Measurements from ENCODE around the gene LZIC. TPM values are rescaled to one million over a fixed set of nuclear protein-coding genes. Genes with fewer than 3 reads are reported as not detected.

The LZIC gene
- total and polyA plus RNA-seq, 9 of the 15 experiments (the other 6 are each of a cell fraction or from before 2014, with no cell fraction given) = 32.9 to 109 (median 61.7) TPM

DNA sequence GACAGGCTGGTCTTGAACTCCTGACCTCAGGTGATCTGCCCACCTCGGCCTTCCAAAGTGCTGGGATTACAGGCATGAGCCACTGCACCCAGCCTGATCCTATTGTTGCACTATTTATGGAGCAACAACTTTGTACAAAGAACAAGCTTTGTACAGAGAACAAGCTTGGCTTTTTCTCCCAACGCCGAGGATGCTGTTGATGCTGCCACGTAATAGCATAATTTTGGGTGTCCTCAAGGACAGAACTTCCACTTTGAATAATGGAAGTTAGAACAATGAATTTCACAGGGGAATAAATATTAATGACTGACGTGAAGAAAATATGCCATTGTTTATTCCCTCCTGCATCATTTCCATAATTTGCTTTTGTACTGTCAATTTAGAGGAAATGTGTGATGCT is 41.1 kb upstream of the LZIC start:
- no peaks in the 10 kb centered on the region for H4K20me1 ChIP-seq (replicated peaks; ENCODE audit: control insufficient read depth, insufficient read depth, low read length)
- no peaks in the 10 kb centered on the region for H3K9me1 ChIP-seq (ENCODE audit: control insufficient read depth, insufficient read depth, low read length)
- 63% methylated on average over 5 of the region's 5 CpGs for WGBS (ENCODE audit: insufficient coverage, low coverage, missing lambda C conversion rate)
- ChIA-PET POLR2A (interaction anchor here (0.6 to 0.9 kb wide), 2 partner anchors 17 to 89 kb away, joined by 3 read pairs; no protein-coding TSS in a partner anchor), CTCF (ENCODE audit: low intra/inter-chr PET ratio) (no interaction called here)
- H3K4me2 ChIP-seq (ENCODE audit: insufficient read depth, low read length) = no peak overlapping the region
- no peak overlapping the region for H3K27ac ChIP-seq (ENCODE audit: extremely low read depth, low read depth, low read length)
- intact Hi-C loops (cut with micrococcal nuclease) (no loop called here), in situ Hi-C loops (cut with MboI) (no loop called here)
- BruUV-seq (replicated peaks) = no TSS peak
- H3K9me3 ChIP-seq (replicated peaks; ENCODE audit: control insufficient read depth, insufficient read depth, low read depth, low read length) = no peaks in the 10 kb centered on the region
- H3K4me1 ChIP-seq (replicated peaks in 1 of 2; ENCODE audit: control insufficient read depth in 2 of 2, insufficient read depth in 2 of 2, low read length in 2 of 2) = no peaks in the 10 kb centered on the region
- ATAC-seq (no peak), FAIRE-seq (no peak), DNase-seq (ENCODE audit: extremely low read depth in 1 of 4, low spot score in 3 of 4) (no peak)
- H3K9ac ChIP-seq (ENCODE audit: insufficient read depth in 1 of 2, low read depth in 2 of 2, low read length in 2 of 2) = no peak overlapping the region
- no peaks in the 10 kb centered on the region; a peak in 1 of 5 replicates for H3K27me3 ChIP-seq (ENCODE audit: control insufficient read depth in 2 of 2, insufficient read depth in 2 of 2, low read length in 2 of 2)
- no peaks in the 10 kb centered on the region for H3K79me2 ChIP-seq (ENCODE audit: control insufficient read depth, insufficient read depth, low read length)
- TF ChIP-seq GATAD2A (IDR thresholded peaks at IDR 0.05) (no peak), MCM7 (IDR thresholded peaks at IDR 0.05) (no peak), SAP30 (IDR thresholded peaks at IDR 0.05; ENCODE audit: borderline replicate concordance, insufficient read depth, low read depth, low read length, poor library complexity, severe bottlenecking) (no peak), COPS2 (conservative IDR thresholded peaks at IDR 0.05) (no peak)
- H3K4me3 ChIP-seq = no peak overlapping the region
- no peak overlapping the region for H2AFZ ChIP-seq (ENCODE audit: low read depth, low read length)
- H3K36me3 ChIP-seq (ENCODE audit: control insufficient read depth, insufficient read depth, low read length) = peaks cover 11% of the 10 kb centered on the region; the same call in 2 of the 3 replicates

DNA sequence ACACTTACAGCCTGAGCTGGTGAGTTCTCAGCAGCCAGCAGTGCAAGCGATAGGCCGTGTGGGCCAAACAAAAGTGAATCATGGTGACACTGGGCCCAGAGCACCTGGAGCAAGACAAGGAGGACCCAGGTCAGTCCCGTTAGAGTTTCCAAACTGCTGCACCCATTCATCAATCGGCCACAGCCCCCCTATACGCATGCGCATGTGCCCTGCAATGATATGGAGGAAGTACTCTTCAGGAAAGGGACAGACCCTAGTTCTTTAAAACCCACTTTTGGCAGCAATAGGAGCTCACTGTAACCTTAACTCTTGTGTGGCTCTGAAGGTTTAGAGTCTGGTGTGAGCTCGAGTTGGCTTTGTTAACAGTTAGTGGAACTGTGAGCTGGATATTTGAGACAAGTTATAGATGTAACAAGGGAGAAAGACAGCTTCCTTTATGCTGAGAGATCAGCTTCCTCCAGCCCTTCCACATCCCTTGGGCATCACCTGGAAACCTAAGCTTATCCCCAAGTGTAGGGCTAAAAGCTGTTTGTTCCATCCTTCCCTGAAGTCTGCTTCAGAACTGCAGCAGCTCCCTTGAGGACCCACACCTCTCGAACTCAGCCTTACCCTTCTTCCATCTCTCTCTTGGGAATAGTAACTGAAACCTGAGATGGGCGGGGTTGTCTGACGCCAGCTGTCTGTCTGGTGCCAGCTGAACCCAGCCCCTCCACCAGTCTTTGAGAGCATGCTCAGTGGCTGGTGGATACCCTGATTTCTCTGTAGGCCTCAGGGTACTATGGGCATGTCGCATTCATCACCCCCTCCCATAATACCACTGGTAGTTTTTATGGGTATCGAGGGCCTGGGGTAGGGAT is 17.7 kb upstream of the LZIC start:
- no peaks in the 10 kb centered on the region for H3K9me1 ChIP-seq (ENCODE audit: control insufficient read depth, insufficient read depth, low read length)
- no peaks in the 10 kb centered on the region for H3K9me3 ChIP-seq (replicated peaks; ENCODE audit: control insufficient read depth, insufficient read depth, low read depth, low read length)
- no peak overlapping the region for H3K4me3 ChIP-seq
- no TSS peak for BruUV-seq (replicated peaks)
- WGBS (ENCODE audit: insufficient coverage, low coverage, missing lambda C conversion rate) = 68% methylated on average over 12 of the region's 12 CpGs
- ATAC-seq (no peak), FAIRE-seq (no peak), DNase-seq (ENCODE audit: extremely low read depth in 1 of 4, low spot score in 3 of 4) (no peak)
- no peaks in the 10 kb centered on the region for H3K27me3 ChIP-seq (ENCODE audit: control insufficient read depth in 2 of 2, insufficient read depth in 2 of 2, low read length in 2 of 2)
- POLR2A ChIA-PET = interaction anchor here (0.6 to 1.3 kb wide), 2 partner anchors 17 to 127 kb away, joined by 3 to 6 read pairs; partner anchors contain the start of genes LZIC and NMNAT1
- no peaks in the 10 kb centered on the region for H3K4me1 ChIP-seq (replicated peaks in 1 of 2; ENCODE audit: control insufficient read depth in 2 of 2, insufficient read depth in 2 of 2, low read length in 2 of 2)
- CTCF ChIA-PET (ENCODE audit: low intra/inter-chr PET ratio) = no interaction called here
- no peak overlapping the region for H3K9ac ChIP-seq (ENCODE audit: insufficient read depth in 1 of 2, low read depth in 2 of 2, low read length in 2 of 2)
- no peak overlapping the region for H2AFZ ChIP-seq (ENCODE audit: low read depth, low read length)
- no peaks in the 10 kb centered on the region for H3K79me2 ChIP-seq (ENCODE audit: control insufficient read depth, insufficient read depth, low read length)
- intact Hi-C loops (cut with micrococcal nuclease) (no loop called here), in situ Hi-C loops (cut with MboI) (no loop called here)
- no peaks in the 10 kb centered on the region for H3K36me3 ChIP-seq (ENCODE audit: control insufficient read depth, insufficient read depth, low read length)
- H3K4me2 ChIP-seq (ENCODE audit: insufficient read depth, low read length) = no peak overlapping the region
- H4K20me1 ChIP-seq (replicated peaks; ENCODE audit: control insufficient read depth, insufficient read depth, low read length) = no peaks in the 10 kb centered on the region
- no peak overlapping the region for H3K27ac ChIP-seq (ENCODE audit: extremely low read depth, low read depth, low read length)
- TF ChIP-seq CBX8 (IDR thresholded peaks at IDR 0.05; ENCODE audit: borderline replicate concordance, extremely low read depth, low read depth, low read length, poor library complexity, severe bottlenecking) = no peak
- TF ChIP-seq RAD51 (IDR thresholded peaks at IDR 0.05; ENCODE audit: borderline replicate concordance, low read depth) = no peak

Data from K562 (cell line).